Type B pancreatic cell (in vitro differentiated cells): ENCODE data around the gene HEBP1. TPM values are rescaled to one million over a fixed set of nuclear protein-coding genes. Genes with fewer than 3 reads are reported as not detected.

Experiments used
- DNase-seq: peaks from one replicate; pipeline ENCODE4 v3.0.0; 2021; ENCODE audit warnings: mixed read lengths; ENCODE audit not compliant: unreplicated experiment; ENCODE audit errors: extremely low spot score
- H3K27ac Mint-ChIP-seq: 2 replicates; pipeline ENCODE4 v1.8.0; 2021; ENCODE audit warnings: mild to moderate bottlenecking, mixed read lengths
- H3K27me3 Mint-ChIP-seq: 2 replicates; pipeline ENCODE4 v1.8.0; 2021; ENCODE audit warnings: mixed read lengths
- H3K36me3 Mint-ChIP-seq: 2 replicates; pipeline ENCODE4 v1.8.0; 2021; ENCODE audit warnings: mixed read lengths
- H3K4me1 Mint-ChIP-seq: one replicate; pipeline ENCODE4 v1.8.0; 2021; ENCODE audit warnings: mixed read lengths; ENCODE audit not compliant: unreplicated experiment
- H3K4me3 Mint-ChIP-seq: 2 replicates; pipeline ENCODE4 v1.8.0; 2021; ENCODE audit warnings: mild to moderate bottlenecking, mixed read lengths
- H3K9me3 Mint-ChIP-seq: 2 replicates; pipeline ENCODE4 v1.8.0; 2021; ENCODE audit warnings: mixed read lengths
- CTCF ChIP-seq: fragments of 200-600 bp; sonication (generic); conservative IDR thresholded peaks from 2 replicates; pipeline ENCODE4 v1.5.0; 2021; ENCODE audit warnings: antibody characterized with exemption, mild to moderate bottlenecking
- total RNA-seq: library from RNA; stranded (reverse); gene quantifications from 2 replicates; pipeline ENCODE4 v1.2.1, GENCODE V29; 2021; ENCODE audit warnings: low replicate concordance

Gene HEBP1
- total RNA-seq, 1 donor from 2014 or later, result 66.4 TPM

- no peak for TF ChIP-seq CTCF
- H3K4me3 Mint-ChIP-seq, result no peak overlapping the region
- no peak for DNase-seq
- peaks cover 4% of the 10 kb centered on the region for H3K27me3 Mint-ChIP-seq
- H3K36me3 Mint-ChIP-seq, result peaks cover 25% of the 10 kb centered on the region
- no peak overlapping the region for H3K27ac Mint-ChIP-seq
- no peaks in the 10 kb centered on the region for H3K9me3 Mint-ChIP-seq
- no peaks in the 10 kb centered on the region for H3K4me1 Mint-ChIP-seq
These were observed 70.4 kb downstream of the HEBP1 start for GRCh38 chr12:12929696-12930095.

GRCh38 chr12:12927211-12928079 is 72.6 kb downstream of the HEBP1 start:
- peaks cover 4% of the 10 kb centered on the region for H3K27me3 Mint-ChIP-seq
- H3K27ac Mint-ChIP-seq, result peak overlapping the region; percentile 79
- H3K4me3 Mint-ChIP-seq, result peak overlapping the region; percentile 77
- no peaks in the 10 kb centered on the region for H3K9me3 Mint-ChIP-seq
- H3K4me1 Mint-ChIP-seq, result no peaks in the 10 kb centered on the region
- TF ChIP-seq CTCF, result no peak
- peak; percentile 82 for DNase-seq
- H3K36me3 Mint-ChIP-seq, result peaks cover 25% of the 10 kb centered on the region

GRCh38 chr12:12926571-12927071 is 73.4 kb downstream of the HEBP1 start:
- no peak for TF ChIP-seq CTCF
- no peak overlapping the region for H3K4me3 Mint-ChIP-seq
- H3K36me3 Mint-ChIP-seq, result peaks cover 25% of the 10 kb centered on the region
- DNase-seq, result no peak
- peaks cover 4% of the 10 kb centered on the region for H3K27me3 Mint-ChIP-seq
- H3K4me1 Mint-ChIP-seq, result peaks cover 4% of the 10 kb centered on the region
- no peaks in the 10 kb centered on the region for H3K9me3 Mint-ChIP-seq
- H3K27ac Mint-ChIP-seq, result peak overlapping the region; percentile 79

GRCh38 chr12:12925388-12925787 is 74.7 kb downstream of the HEBP1 start:
- Mint-ChIP-seq H3K36me3 (peaks cover 18% of the 10 kb centered on the region), H3K4me1 (peaks cover 4% of the 10 kb centered on the region), H3K27me3 (peaks cover 4% of the 10 kb centered on the region), H3K27ac (peak overlapping the region; percentile 26), H3K4me3 (no peak overlapping the region), H3K9me3 (no peaks in the 10 kb centered on the region)
- no peak for TF ChIP-seq CTCF
- DNase-seq, result no peak

Other genes starting within 250 kb of the HEBP1 start
- gene APOLD1, start 214.6 kb downstream of the HEBP1 start, total RNA-seq, result 2.9 and 5.6 TPM in 2 replicates
- gene DDX47, start 186.9 kb downstream of the HEBP1 start, total RNA-seq, result 73.0 and 142 TPM in 2 replicates
- 152 and 1,119 TPM in 2 replicates for gene GPRC5A, start 108.7 kb downstream of the HEBP1 start, total RNA-seq
- 5.5 TPM in 1 of 2 replicates, not detected in the other for gene GPRC5D, start 48.1 kb downstream of the HEBP1 start, total RNA-seq
- gene FAM234B, start 44.1 kb upstream of the HEBP1 start, total RNA-seq, result 11.9 and 20.5 TPM in 2 replicates
- gene GSG1, start 103.4 kb upstream of the HEBP1 start, total RNA-seq, result 0.36 and 2.0 TPM in 2 replicates
- gene EMP1, start 196.5 kb upstream of the HEBP1 start, total RNA-seq, result 340 and 2,561 TPM in 2 replicates